Loucy (cell line): ENCODE measurements around the gene ADGRL3.

Experiments
- H2AFZ ChIP-seq: fragments of 200-600 bp; sonication (generic); 2 replicates; pipeline ENCODE4 v1.6.0; 2016; ENCODE audit warnings: antibody characterized with exemption, mild to moderate bottlenecking, low read length, moderate library complexity
- H3F3A ChIP-seq: fragments of 200-600 bp; 2 replicates; pipeline ENCODE4 v1.6.0; 2016; ENCODE audit warnings: antibody characterized with exemption, low read depth, mild to moderate bottlenecking
- H3K27me3 ChIP-seq: fragments of 200-600 bp; sonication (generic); 2 replicates; pipeline ENCODE4 v1.6.1; 2014; ENCODE audit warnings: low read length, mild to moderate bottlenecking; ENCODE audit not compliant: insufficient read depth, poor library complexity, severe bottlenecking
- H3K36me3 ChIP-seq: fragments of 200-600 bp; sonication (generic); 2 replicates; pipeline ENCODE4 v1.6.1; 2016; ENCODE audit warnings: low read length; ENCODE audit not compliant: insufficient read depth
- H3K4me1 ChIP-seq: fragments of 200-600 bp; sonication (generic); 2 replicates; pipeline ENCODE4 v1.5.1; 2014; ENCODE audit warnings: low read length, mild to moderate bottlenecking; ENCODE audit not compliant: insufficient read depth, poor library complexity, severe bottlenecking
- H3K4me2 ChIP-seq: fragments of 200-600 bp; sonication (generic); 2 replicates; pipeline ENCODE4 v1.6.0; 2014; ENCODE audit warnings: antibody characterized with exemption, low read length, low read depth, mild to moderate bottlenecking; ENCODE audit not compliant: poor library complexity, severe bottlenecking
- H3K4me3 ChIP-seq: fragments of 200-600 bp; sonication (generic); 2 replicates; pipeline ENCODE4 v1.5.1; 2014; ENCODE audit warnings: low read length, mild to moderate bottlenecking, mixed read lengths; ENCODE audit not compliant: poor library complexity, severe bottlenecking
- H3K79me2 ChIP-seq: fragments of 200-600 bp; sonication (generic); 2 replicates; pipeline ENCODE4 v1.6.1; 2014; ENCODE audit warnings: low read length; ENCODE audit not compliant: insufficient read depth
- H3K9ac ChIP-seq: fragments of 200-600 bp; sonication (generic); 2 replicates; pipeline ENCODE4 v1.6.0; 2014; ENCODE audit warnings: mild to moderate bottlenecking, low read depth, low read length, moderate library complexity; ENCODE audit not compliant: poor library complexity, severe bottlenecking
- H3K9me2 ChIP-seq: fragments of 200-600 bp; sonication (generic); replicated peaks from 2 replicates; pipeline ENCODE4 v1.6.1; 2016; ENCODE audit warnings: low read depth, low read length, mixed read lengths
- H3K9me3 ChIP-seq: fragments of 200-600 bp; sonication (generic); 2 replicates; pipeline ENCODE4 v1.6.1; 2014; ENCODE audit warnings: mild to moderate bottlenecking, antibody characterized with exemption, low read length, low read depth; ENCODE audit not compliant: insufficient read depth
- H4K20me1 ChIP-seq: fragments of 200-600 bp; sonication (generic); 2 replicates; pipeline ENCODE4 v1.6.0; 2014; ENCODE audit warnings: antibody characterized with exemption, low read length, mild to moderate bottlenecking; ENCODE audit not compliant: insufficient read depth, poor library complexity, severe bottlenecking
- EZH2phosphoT487 ChIP-seq: fragments of 200-600 bp; IDR thresholded peaks from 2 replicates; pipeline ENCODE4 v1.6.1; 2018; ENCODE audit warnings: antibody characterized with exemption, mild to moderate bottlenecking, moderate library complexity, borderline replicate concordance
- TF ChIP-seq, protein P1 (sequence below): fragments of 200-600 bp; sonication (generic); conservative IDR thresholded peaks from 2 replicates; pipeline ENCODE4 v1.5.1; 2014; ENCODE audit warnings: mild to moderate bottlenecking, antibody characterized with exemption, low read length

The ADGRL3 gene

DNA sequence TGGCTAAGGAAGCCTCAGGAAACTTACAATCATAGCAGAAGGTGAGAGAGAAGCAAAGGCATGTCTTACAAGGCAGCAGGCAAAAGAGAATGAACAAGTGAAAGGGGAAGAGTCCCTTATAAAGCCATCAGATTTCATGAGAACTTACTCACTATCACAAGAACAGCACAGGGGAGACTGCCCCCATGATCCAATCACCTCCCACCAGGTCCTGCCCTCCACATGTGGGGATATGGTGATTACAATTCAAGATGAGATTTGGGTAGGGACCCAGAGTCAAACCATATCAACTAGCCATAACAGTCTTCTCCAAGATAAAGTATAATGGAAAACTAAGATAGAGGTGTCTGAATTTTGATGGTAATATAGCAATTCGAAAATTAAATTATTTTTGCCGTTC is 534.3 kb downstream of the ADGRL3 start:
- H3F3A ChIP-seq, result no peaks in the 10 kb centered on the region
- no peaks in the 10 kb centered on the region for H4K20me1 ChIP-seq
- no peaks in the 10 kb centered on the region for H3K4me1 ChIP-seq
- H3K4me3 ChIP-seq, result no peak overlapping the region
- no peaks in the 10 kb centered on the region for H3K36me3 ChIP-seq
- H3K79me2 ChIP-seq, result no peaks in the 10 kb centered on the region
- H3K9me3 ChIP-seq, result no peaks in the 10 kb centered on the region
- H3K4me2 ChIP-seq, result no peak overlapping the region
- H3K9ac ChIP-seq, result no peak overlapping the region
- no peaks in the 10 kb centered on the region for H3K27me3 ChIP-seq
- TF ChIP-seq EZH2phosphoT487, result no peak
- TF ChIP-seq, protein P1, sequence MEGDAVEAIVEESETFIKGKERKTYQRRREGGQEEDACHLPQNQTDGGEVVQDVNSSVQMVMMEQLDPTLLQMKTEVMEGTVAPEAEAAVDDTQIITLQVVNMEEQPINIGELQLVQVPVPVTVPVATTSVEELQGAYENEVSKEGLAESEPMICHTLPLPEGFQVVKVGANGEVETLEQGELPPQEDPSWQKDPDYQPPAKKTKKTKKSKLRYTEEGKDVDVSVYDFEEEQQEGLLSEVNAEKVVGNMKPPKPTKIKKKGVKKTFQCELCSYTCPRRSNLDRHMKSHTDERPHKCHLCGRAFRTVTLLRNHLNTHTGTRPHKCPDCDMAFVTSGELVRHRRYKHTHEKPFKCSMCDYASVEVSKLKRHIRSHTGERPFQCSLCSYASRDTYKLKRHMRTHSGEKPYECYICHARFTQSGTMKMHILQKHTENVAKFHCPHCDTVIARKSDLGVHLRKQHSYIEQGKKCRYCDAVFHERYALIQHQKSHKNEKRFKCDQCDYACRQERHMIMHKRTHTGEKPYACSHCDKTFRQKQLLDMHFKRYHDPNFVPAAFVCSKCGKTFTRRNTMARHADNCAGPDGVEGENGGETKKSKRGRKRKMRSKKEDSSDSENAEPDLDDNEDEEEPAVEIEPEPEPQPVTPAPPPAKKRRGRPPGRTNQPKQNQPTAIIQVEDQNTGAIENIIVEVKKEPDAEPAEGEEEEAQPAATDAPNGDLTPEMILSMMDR, result no peak
- H2AFZ ChIP-seq, result no peak overlapping the region
- no peaks in the 10 kb centered on the region for H3K9me2 ChIP-seq

DNA sequence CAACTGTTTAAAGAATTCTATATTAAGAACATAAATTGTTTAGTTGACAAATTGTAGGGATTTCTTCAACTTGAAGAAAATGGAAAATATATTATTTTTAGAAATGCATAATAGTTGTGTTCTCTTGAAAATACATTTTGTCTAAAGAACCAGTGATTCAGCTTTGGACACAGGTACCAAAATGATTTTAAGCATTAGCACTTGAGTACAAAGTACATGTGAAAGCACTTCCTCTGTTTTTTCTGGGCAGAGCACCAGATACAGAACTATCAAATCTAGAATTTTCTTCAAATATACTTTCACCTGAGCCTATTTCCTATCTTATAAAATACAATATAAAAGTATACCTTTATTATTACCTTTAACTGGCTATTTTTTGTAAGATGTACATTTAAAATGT is 539.8 kb downstream of the ADGRL3 start:
- Histone ChIP-seq H3F3A (no peaks in the 10 kb centered on the region), H2AFZ (no peak overlapping the region), H3K79me2 (no peaks in the 10 kb centered on the region), H3K9me3 (no peaks in the 10 kb centered on the region), H3K27me3 (no peaks in the 10 kb centered on the region), H3K4me3 (no peak overlapping the region), H3K4me1 (no peaks in the 10 kb centered on the region), H4K20me1 (no peaks in the 10 kb centered on the region), H3K9me2 (no peaks in the 10 kb centered on the region), H3K4me2 (no peak overlapping the region), H3K36me3 (no peaks in the 10 kb centered on the region), H3K9ac (no peak overlapping the region)
- TF ChIP-seq, protein P1, result no peak
- no peak for TF ChIP-seq EZH2phosphoT487

DNA sequence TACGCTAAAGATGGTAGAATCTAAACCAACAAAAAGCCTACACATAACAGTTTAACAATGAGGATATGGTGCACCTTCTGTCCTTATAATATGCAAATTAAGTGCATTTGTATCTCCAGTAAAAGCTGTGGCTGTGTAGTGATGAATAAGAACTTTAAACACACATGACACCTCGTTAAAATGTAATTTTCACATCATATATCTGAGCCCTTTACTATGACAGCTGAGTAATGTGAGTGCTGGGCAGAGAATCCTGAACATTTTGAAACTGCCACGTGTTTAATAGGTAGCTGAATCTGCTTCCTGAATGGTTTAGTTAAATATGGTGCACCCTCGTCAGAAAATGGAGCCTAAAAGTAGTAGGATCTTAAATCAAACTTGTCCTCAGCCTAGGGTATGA is 540.8 kb downstream of the ADGRL3 start:
- Histone ChIP-seq H3K36me3 (no peaks in the 10 kb centered on the region), H2AFZ (peak overlapping the region; percentile 73), H3K9ac (no peak overlapping the region), H3K4me2 (no peak overlapping the region), H4K20me1 (no peaks in the 10 kb centered on the region), H3K27me3 (no peaks in the 10 kb centered on the region), H3K9me2 (no peaks in the 10 kb centered on the region), H3K4me1 (no peaks in the 10 kb centered on the region), H3K79me2 (no peaks in the 10 kb centered on the region), H3K4me3 (no peak overlapping the region), H3K9me3 (no peaks in the 10 kb centered on the region), H3F3A (no peaks in the 10 kb centered on the region)
- TF ChIP-seq, protein P1, result no peak
- no peak for TF ChIP-seq EZH2phosphoT487
